Measurements from ENCODE around the gene BRD7.

GRCh38 chr16:50297301-50298074 lies 71.3 kb downstream of the BRD7 start:
- TF ChIP-seq ZNF274 (IDR thresholded peaks at IDR 0.05; ENCODE audit: low read depth, low read length) = no peak
- TF ChIP-seq SUZ12 (IDR thresholded peaks at IDR 0.05; ENCODE audit: extremely low read depth, insufficient read depth, insufficient read length) = no peak
- no peak for TF ChIP-seq YY1 (IDR thresholded peaks at IDR 0.05; ENCODE audit: insufficient read depth, insufficient read length)

Data from NT2/D1 (cell line).